Left cardiac atrium (tissue), 4 donors: ENCODE results near the gene OSBPL9. TPM values are rescaled to one million over a fixed set of nuclear protein-coding genes. Genes with fewer than 3 reads are reported as not detected.
"Not testable (repeated sequence)": the region's sequence is repeated elsewhere in the genome, so short reads cannot be mapped to it uniquely, and the experiment has no call there.

Experiments
- ATAC-seq, 2 donors: fragments of 200-7000 bp; cut with Tn5 transposase; one replicate each; pipeline ENCODE4 v1.9.1; 2020; ENCODE audit warnings: mild to moderate bottlenecking in 2 of 2, moderate library complexity in 2 of 2
- DNase-seq: peaks from one replicate; pipeline ENCODE4 v3.0.0-alpha.2; 2020
- intact Hi-C, 2 donors: fragments of 100-400 bp; cut with DNase I; formaldehyde crosslinking; loops; one replicate each; pipeline versions ENCODE4 v1.14.1 to v1.15.1; 2022 to 2023
- total RNA-seq, 2 donors: library from RNA; stranded (reverse); fragmentation: NEBNext Ultra II Directional; extraction: Animal tissue kit (Norgen Biotek cat#: 25700); gene quantifications; one replicate each; pipeline ENCODE4 v1.2.1, GENCODE V29; 2021
- donor health status: DM: no; HTN: yes; CAD: no.
- donor health status: DM: no; HTN: yes; CAD: no; lungs with severe emphysema.
- donor health status: DM: yes; HTN: yes; CAD: no.
- donor health status: Dilated cardiomyopathy.

OSBPL9 gene
- total RNA-seq, 2 donors from 2014 or later: 39.3 to 45.1 TPM

DNA sequence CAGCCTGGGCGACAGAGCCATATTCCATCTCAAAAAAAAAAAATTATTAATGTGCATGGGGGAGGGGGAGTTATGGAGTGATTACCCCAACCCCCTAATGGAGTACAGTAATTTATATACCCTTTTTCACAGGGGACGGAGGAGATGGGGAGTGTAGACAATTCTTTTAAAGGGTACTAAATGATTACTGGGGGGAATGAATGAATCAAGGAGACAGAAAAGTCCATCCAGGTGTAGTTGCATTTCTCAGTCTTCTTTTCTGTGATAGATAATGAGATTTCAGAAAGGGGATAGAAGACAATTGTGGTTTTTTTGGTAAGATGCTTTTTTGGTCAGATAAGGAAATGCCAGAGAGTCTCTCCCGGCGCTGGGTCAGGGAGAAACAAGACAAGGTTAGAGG is 13.0 kb downstream of the OSBPL9 start:
- no peak for DNase-seq
- intact Hi-C loops: loop anchor here in 1 of 2 donors (5.0 kb wide), 1 partner anchor 137 kb away; no protein-coding TSS in a partner anchor

DNA sequence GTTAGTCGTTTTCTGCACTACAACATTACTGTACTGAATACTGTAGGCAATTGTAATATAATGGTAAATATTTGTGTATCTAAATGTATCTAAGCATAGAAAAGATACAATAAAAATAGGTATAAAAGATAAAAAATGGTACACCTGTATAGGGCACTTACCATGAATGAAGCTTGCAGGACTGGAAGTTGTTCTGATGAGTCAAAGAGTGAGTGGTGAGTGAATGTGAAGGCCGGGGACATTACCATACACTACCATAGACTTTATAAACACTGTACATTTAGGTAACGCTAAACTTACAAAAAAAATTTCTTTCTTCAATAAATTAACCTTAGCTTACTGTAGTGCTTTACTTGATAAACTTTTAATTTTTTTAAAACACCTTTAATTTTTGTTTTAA is 13.5 kb downstream of the OSBPL9 start:
- intact Hi-C loops: no loop called here
- ATAC-seq (no peak), DNase-seq (no peak)

More for the DNA sequence above, 13.0 kb downstream of the OSBPL9 start:
- ATAC-seq: no peak

DNA sequence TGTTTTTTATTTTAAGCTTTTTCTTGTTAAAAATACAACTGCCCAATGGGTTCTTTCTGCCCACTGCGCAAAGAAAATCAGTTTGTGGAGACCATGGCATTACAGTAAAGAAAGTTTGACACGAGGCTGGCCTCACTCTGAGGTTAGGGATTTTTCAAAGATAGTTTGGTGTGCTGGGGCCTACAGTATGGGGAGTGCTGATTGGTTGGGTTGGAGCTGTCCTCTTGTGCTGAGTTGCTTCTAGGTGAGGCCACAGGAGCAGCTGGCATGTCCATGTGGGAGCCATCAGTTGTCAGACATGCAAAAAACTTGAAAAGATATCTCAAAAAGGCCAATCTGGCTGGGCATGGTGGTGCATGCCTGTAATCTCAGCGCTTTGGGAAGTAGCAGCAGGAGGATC is 14.0 kb downstream of the OSBPL9 start:
- intact Hi-C loops: no loop called here
- DNase-seq (no peak), ATAC-seq (no peak)

DNA sequence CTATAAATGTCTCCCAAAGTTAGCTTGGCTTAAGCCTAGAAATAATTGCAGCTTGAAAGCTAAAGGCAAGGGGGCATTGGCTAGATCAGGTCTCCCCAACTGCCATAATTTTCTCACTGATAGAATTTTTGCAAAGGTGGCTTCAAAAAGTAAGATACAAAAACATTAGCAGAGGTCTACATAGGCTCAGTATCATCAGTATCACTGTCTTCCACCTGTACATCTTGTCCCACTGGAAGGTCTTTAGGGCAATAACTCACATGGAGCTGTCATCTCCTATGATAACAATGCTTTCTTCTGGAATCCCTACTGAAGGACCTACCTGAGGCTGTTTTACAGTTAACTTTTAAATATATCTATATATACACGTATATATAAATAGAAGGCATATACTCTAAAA is 14.9 kb downstream of the OSBPL9 start:
- no peak for DNase-seq
- no peak for ATAC-seq
- intact Hi-C loops: no loop called here

DNA sequence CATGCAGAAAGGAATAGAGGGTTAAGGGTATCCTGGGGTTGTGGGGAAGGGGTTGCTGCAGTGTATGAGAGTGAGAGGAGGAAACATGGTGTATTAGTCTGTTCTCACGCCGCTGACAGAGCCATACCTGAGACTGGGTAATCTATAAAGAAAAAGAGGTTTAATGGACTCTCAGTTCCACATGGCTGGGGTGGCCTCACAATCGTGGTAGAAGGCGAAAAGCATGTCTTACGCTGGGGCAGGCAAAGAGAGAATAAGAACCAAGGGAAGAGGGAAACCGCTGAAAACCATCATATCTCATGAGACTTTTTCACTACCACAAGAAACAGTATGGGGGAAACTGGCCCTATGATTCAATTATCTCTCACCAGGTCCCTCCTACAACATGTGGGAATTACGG is 17.7 kb downstream of the OSBPL9 start:
- no peak for DNase-seq
- no peak for ATAC-seq
- intact Hi-C loops: no loop called here

DNA sequence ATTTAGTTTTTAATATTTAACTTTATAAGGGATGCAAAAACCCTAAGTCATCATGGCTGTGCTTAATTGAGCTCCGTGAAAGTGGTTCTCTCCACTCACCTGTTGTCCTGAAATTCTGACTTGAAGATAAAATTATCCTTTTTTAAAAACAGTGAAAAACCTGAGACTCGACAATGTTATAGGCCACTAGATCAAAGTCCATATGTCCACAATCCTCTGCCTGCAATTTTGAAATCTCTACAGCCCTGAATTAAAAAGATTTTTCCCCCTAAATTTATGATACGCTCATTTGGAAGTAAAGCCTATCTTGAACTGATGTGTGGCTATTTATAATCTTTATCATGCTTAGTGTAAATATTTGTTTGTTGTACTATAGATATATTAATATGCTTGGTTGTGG is 18.7 kb downstream of the OSBPL9 start:
- ATAC-seq: no peak
- intact Hi-C loops: no loop called here
- no peak for DNase-seq

DNA sequence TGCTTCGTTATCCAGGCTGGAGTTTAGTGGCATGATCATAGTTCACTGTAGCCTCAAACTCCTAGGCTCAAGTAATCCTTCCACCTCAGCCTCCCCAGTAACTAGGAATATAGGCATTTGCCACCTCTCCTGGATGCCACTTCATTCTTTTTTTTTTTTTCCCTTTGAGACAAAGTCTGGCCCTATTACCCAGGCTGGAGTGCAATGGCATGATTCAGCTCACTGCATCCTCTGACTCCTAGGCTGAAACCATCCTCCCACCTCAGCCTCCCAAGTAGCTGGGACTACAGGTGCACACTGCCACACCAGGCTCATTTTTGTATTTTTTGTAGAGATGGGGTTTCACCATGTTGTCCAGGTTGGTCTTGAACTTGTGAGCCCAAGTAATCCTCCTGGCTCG is 19.3 kb downstream of the OSBPL9 start:
- intact Hi-C loops: no loop called here
- DNase-seq (no peak), ATAC-seq (no peak)

DNA sequence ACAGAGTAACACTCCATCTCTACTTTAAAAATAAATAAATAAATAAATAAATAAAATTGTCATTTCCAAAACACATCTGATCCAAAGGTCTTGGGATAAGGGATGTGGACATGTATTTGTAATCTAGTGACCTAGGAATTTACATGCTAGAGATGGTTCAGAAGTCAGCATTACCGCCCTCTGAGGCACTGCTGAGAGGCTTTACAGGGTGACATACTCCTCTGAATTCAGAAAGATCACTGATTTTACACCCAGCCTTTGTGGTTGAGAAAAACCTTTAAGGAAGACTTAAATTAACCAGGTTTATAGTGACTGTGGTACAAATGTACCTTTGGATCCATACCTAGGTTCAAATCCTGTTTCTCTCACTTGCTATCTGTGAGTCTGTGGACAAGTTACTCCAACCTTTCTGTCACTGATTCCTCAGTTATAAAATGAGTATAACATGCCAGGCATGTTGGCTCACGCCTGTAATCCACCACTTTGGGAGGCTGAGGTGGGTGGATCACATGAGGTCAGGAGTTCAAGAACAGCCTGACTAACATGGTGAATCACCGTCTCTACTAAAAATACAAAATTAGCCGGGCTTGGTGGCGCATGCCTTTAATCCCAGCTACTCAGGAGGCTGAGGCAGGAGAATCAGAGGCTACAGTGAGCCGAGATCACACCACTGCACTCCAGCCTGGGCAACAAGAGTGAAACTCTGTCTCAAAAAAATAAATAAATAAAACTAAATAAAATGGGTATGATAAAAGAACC is 20.1 kb downstream of the OSBPL9 start:
- peak in 1 of 2 donors; percentile 92 for ATAC-seq
- DNase-seq: peak; percentile 47
- intact Hi-C loops: no loop called here

DNA sequence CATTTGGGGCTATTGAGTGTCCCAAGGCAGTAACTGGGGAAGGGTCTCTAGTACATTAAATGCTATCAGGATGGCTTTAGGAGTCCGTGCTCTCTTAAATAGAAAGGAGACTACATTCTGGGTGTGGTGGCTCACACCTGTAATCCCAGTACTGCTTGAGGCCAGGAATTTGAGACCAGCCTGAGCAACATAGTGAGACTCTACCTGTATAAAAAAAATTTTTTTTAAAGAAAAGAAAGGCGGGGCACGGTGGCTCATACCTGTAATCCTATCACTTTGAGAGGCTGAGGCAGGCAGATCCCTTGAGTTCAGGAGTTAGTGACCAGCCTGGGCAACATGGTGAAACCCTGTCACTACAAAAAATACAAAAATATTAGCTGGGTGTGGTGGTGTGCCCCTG is 21.5 kb downstream of the OSBPL9 start:
- DNase-seq (no peak), ATAC-seq (no peak)
- intact Hi-C loops: no loop called here

DNA sequence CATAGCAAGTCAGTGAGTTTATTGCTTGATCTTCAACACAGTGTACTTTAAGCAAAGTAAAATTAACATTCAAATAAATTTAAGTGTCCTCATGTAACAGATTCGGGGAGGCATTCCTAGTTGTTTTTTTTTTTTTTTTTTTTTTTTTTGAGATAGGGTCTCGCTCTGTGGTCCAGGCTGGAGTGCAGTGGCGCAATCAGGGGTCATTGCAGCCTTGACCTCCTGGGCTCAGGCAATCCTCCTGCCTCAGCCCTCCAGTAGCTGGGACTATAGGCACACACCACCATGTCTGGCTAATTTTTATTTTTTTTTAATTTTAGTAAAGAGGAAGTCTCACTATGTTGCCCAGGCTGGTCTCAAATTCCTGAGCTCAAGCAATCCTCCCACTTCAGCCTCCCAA is 22.8 kb downstream of the OSBPL9 start:
- no peak for ATAC-seq
- no peak for DNase-seq
- intact Hi-C loops: no loop called here

DNA sequence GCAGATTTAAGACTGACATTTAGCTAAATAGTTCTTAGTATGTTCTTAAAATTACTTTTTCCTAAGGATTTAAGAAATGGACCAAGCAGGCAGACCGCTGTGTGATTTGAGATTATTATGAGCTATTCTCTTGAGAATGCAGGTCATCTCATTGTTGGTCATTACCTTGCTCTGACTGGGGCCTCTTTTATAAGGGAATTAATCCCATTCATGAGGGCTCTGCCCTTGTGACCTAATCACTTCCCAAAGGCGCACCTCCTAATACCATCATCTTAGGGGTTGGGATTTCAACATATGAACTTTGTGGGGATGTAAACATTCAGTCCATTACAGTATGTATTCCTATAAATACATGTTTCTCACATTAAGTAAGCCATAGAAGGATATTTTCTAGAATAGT is 24.2 kb downstream of the OSBPL9 start:
- DNase-seq (no peak), ATAC-seq (no peak)
- intact Hi-C loops: no loop called here

DNA sequence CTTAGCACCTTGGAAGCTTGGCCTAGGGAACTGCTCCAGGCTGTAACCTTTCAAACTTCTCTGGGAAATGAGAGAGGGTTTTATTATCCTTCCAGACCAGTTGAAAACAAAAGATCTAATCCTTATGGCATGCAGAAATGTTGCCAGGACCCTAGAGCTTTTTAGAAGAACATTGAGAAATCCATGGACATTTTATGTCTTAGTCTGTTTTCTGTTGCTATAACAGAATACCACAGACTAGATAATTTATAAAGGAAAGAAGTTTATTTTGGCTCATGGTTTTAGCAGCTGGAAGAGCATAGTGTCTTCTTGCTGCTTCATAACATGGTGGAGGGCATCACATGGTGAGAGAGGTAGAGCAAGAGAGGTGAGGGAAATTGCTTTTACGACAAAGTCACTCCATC is 25.8 kb downstream of the OSBPL9 start:
- ATAC-seq: peak; percentile 80 to 87
- no peak for DNase-seq
- intact Hi-C loops: no loop called here

DNA sequence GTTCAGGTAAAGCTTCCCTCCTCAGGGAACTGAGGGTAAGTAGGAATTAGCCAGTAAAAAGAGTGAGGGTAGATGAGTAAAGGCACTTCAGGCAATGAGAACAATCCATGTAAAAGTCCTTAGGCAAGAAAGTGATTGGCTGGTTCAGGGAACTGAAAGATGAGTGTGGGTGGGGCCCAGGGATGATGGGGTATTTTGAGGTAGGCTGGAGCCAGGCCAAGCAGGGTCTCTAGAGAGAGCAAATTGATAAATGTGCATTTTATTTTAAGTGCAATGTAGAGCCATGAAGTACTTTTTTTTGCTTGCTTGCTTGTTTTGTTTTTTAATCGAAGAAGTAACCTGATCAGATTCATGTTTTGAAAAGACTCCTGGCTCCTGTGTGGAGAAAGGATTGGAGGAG is 26.5 kb downstream of the OSBPL9 start:
- DNase-seq (no peak), ATAC-seq (no peak)
- intact Hi-C loops: no loop called here

DNA sequence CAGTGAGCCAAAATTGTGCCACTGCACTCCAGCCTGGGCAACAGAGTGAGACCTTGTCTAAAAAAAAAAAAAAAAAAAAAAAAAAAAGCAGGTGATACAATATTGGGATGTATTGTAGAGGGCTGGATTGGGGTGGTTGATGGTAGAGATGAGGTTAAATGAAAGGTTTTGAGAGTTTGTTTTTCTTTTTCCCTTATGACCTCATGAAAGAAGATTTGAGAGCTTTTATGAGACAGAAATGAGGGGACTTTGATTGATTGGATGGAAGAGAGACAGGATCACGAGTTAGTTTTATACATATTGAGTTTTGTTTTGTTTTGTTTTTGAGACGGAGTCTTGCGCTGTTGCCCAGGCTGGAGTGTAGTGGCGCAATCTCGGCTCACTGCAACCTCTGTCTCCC is 27.1 kb downstream of the OSBPL9 start:
- intact Hi-C loops: no loop called here

DNA sequence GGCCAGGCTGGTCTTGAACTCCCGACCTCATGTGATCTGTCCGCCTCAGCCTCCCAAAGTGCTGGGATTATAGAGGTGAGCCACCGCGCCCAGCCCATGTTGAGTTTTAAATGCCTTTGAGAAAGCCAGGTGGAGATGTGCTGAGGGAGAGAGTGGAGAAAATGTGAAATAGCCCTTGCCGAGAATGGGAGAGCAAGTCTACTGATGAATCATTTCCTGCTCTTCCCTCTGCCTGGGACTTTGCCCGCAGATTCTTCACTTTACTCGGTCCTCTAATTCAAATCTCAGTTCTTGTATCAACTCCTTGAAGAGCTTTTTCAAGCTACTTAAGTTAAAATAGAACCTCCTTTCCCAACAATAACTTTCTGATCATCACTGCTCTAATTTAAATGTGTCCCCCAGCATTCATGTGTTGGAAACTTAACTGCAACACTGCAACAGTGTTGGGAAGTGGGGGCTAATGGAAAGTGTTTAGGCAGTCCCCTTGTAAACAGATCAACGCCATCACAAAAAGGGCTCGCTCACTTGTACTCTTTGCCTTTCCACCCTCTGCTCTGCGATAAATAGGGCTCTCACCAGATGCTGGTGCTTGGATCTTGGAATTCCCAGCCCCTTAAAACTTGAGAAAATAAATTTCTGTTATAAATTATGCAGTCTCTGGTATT is 27.8 kb downstream of the OSBPL9 start:
- peak; percentile 34 for DNase-seq
- peak in 1 of 2 donors; percentile 14 for ATAC-seq
- intact Hi-C loops: no loop called here

More for the DNA sequence above, 27.1 kb downstream of the OSBPL9 start:
- DNase-seq: no peak
- ATAC-seq: no peak

DNA sequence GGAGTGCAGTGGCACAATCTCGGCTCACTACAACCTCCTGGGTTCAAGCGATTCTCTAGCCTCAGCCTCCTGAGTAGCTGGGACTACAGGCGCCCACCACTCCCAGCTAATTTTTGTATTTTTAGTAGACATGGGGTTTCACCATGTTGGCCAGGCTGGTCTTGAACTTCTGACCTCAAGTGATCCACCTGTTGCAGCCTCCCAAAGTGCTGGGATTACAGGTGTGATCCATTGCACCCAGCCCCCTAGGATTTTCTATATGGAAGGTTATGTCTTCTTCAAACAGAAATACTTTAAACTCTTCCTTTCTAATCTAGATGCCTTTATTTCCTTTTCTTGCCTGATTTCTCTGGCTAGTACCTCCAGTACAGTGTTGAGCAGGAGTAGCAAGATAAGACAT is 29.7 kb downstream of the OSBPL9 start:
- DNase-seq, ATAC-seq, intact Hi-C loops: not testable (repeated sequence)

DNA sequence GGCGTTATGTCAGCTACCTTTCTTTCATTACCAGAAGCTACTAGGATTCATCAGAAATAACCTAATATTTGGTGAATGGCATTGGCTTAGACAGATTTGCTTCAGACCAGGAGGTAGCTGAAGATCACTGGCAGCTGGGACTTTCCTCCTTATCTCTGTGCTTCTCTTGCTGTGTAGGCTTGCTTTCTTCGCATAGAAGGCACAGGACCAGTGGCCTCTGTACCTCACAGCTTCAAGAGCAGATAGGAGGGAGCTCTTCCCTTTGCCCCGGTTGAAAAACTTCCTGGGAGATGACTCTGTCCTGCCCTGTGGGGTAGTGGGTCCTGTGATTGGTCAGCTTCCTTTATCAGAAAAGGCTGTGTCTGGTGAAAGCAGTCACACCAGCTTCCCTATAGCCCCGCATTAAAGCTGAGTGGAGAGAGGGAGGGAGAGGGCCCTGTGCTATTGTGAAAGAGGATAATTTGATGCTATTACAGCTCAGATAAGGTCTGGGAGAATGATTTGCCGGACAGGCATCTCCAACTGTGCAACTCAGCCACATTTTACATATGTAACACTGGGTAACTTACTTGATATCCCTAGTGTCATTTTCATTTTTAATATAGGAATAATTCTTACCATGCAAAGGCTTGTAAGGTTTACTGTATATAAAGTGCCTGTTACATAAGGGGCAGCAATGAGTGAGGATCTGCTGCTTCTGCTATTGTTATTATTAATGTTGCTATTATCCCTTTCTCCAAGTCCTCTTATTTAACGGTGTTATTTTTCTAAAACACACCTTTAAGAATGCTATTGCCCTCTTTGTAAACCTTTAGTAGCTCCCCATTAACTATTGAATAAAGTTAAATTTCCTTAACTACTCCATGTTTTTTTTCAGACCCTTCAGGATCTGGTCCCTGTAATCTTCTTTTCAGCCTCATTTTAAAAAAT is 31.6 kb downstream of the OSBPL9 start:
- intact Hi-C loops: no loop called here
- DNase-seq (no peak), ATAC-seq (peak; percentile 75 to 86)

DNA sequence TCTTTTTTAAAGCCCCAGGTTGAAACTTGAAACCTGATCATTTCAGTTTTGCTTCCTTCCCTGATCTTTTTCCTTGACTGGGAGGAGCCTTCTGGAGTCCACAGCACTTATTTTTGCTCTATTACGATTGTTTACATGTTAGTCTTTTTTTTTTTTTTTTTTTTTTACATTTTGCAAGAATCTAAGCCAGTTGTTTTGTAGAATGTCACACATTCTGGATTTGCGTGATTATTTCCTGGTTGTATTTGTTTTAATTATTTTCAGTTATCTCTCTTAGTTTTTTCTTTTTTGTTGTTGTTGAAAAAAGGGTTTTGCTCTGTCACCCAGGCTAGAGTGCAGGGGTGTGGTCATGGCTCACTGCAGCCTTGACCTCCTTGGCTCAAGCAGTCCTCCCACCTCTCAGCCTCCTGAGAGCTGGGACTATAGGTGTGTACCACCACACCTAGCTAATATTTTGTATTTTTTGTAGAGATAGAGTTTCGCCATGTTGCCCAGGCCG is 32.8 kb downstream of the OSBPL9 start:
- ATAC-seq: no peak
- intact Hi-C loops: no loop called here
- no peak for DNase-seq

DNA sequence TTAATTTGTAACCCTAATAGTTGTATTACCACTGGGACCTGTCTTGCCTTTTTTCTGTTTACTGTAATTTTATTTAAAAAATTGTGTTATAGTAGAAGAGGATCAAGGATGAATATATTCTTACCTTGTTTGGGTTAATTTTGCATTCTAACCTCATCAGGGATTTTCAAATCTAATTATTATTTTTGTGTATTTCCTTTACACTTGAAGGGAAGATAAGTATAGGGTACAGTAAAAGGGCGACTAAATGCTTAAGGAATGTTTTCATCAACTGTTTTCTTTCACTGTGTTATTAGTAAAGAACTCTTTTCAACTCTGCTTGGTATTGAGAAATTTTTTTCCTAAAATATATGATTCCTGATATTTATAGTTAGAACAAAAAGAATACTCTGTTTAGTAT is 33.3 kb downstream of the OSBPL9 start:
- intact Hi-C loops: no loop called here
- no peak for ATAC-seq
- no peak for DNase-seq

DNA sequence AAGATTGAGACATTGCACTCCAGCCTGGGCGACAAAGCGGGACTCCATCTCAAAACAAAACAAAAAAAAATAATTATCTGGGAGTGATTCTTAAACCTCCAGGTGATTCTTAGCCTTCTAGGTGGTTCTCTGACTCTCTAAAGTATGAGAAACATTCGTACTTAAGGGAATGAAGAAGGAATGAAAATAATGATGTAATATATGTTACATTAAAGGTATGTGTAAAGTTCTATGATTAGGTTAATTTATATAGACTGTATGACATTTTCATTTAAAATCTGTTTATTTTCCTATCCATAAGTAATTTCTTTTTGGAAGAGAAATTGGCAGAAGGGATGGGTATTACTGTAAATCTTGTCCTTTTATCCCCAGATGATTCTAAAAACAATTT is 34.7 kb downstream of the OSBPL9 start:
- DNase-seq (no peak), ATAC-seq (no peak)
- intact Hi-C loops: no loop called here
